K562 (cell line): ENCODE measurements around the gene BTN3A1. TPM values are rescaled to one million over a fixed set of nuclear protein-coding genes. Genes with fewer than 3 reads are reported as not detected.

Experiments used
- C11orf30 ChIP-seq: fragments of 450-650 bp; IDR thresholded peaks from 2 replicates; pipeline ENCODE4 v1.6.1; 2016; ENCODE audit warnings: low read depth, mild to moderate bottlenecking
- FOSL1 ChIP-seq: fragments of 200-800 bp; sonication (Bioruptor generic); conservative IDR thresholded peaks from 2 replicates; pipeline ENCODE4 v1.6.1; 2016; ENCODE audit warnings: missing genetic modification characterization, missing compliant biosample characterization
- PPARD ChIP-seq: fragments of 250-450 bp; sonication (Bioruptor Pico); IDR thresholded peaks from 2 replicates; pipeline ENCODE4 v1.8.0; 2022; ENCODE audit warnings: inconsistent platforms, mild to moderate bottlenecking, moderate library complexity
- ZNF324 ChIP-seq: fragments of 250-450 bp; sonication (Bioruptor Pico); IDR thresholded peaks from 2 replicates; pipeline ENCODE4 v1.4.0; 2020; ENCODE audit warnings: mild to moderate bottlenecking
- polyA plus RNA-seq, 8 experiments: library from polyadenylated mRNA; depleted of rRNA in 4 of 8; stranded (reverse) in 5 of 8; unstranded in 3 of 8; fragments of >200 nt; fragmentation: Nextera tagmentation in 2 of 8; fragmentation: Illumina TruSeq in 1 of 8; extraction: Ambion mirVana in 2 of 8; extraction: Trizol in 1 of 8; gene quantifications; 2 replicates each; pipeline versions ENCODE4 v1.2.1 to v1.2.3, GENCODE V29; 2011 to 2014; ENCODE audit warnings: inconsistent platforms in 1 of 8, missing spikeins in 1 of 8
- total RNA-seq, 7 experiments: library from RNA; depleted of rRNA in 6 of 7; stranded (reverse); fragments of >200 nt in 6 of 7; fragmentation: Illumina TruSeq in 2 of 7; extraction: Trizol in 2 of 7; gene quantifications; 2 replicates each; pipeline versions ENCODE4 v1.2.1 to v1.2.3, GENCODE V29; 2011 to 2021; ENCODE audit warnings: low replicate concordance in 1 of 7
- TF ChIP-seq, protein P1 (sequence below), 2 experiments: fragments of 450-650 bp in 1 of 2; IDR thresholded peaks; 2 replicates each; pipeline ENCODE4 v1.6.1; 2011 to 2017; ENCODE audit warnings: low read depth in 2 of 2, antibody characterized with exemption in 1 of 2, borderline replicate concordance in 1 of 2, low read length in 1 of 2, mild to moderate bottlenecking in 1 of 2, mixed read lengths in 1 of 2; ENCODE audit not compliant: control insufficient read depth in 1 of 2
- TF ChIP-seq, protein P2 (sequence below), 2 experiments: fragments of 450-650 bp; formaldehyde crosslinking in 1 of 2; IDR thresholded peaks; 2 replicates each; pipeline versions ENCODE4 v1.4.0 to v1.6.1; 2014 to 2020; ENCODE audit warnings: mild to moderate bottlenecking in 2 of 2, borderline replicate concordance in 1 of 2, low read depth in 1 of 2
- TF ChIP-seq, protein P3 (sequence below): sonication (generic); formaldehyde crosslinking; IDR thresholded peaks from 2 replicates; pipeline ENCODE4 v1.8.0; 2022; ENCODE audit warnings: mild to moderate bottlenecking, missing genetic modification reagents

Gene BTN3A1
- total and polyA plus RNA-seq, 9 of the 15 experiments (the other 6 are each of a cell fraction or from before 2014, with no cell fraction given) = 0.84 to 8.5 (median 3.9) TPM

DNA sequence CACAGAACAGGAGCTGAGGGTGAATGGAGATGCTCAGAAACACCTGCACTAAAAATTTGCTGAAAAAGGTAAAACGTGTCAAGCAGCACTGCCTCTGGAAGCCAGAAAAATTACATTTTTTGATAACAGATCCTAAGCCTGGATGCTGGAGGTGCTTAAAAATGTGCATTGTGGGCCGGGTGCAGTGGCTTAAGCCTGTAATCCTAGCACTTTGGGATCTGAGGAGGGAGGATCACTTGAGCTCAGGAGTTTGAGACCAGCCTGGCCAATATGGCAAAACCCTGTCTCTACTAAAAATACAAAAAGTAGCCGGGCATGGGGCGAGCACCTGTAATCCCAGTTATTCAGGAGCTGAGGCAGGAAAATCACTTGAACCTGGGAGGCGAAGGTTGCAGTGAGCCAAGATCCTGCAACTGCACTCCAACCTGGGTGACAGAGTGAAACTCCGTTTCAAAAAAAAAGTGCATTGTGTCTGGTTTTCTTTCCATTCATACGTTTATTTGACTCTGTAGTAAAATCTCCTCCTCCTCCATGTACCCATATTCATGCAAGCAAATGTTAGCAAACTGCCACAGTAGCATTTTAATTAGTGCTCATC lies 587 bp upstream of the BTN3A1 start (continued):
- TF ChIP-seq, protein P1, sequence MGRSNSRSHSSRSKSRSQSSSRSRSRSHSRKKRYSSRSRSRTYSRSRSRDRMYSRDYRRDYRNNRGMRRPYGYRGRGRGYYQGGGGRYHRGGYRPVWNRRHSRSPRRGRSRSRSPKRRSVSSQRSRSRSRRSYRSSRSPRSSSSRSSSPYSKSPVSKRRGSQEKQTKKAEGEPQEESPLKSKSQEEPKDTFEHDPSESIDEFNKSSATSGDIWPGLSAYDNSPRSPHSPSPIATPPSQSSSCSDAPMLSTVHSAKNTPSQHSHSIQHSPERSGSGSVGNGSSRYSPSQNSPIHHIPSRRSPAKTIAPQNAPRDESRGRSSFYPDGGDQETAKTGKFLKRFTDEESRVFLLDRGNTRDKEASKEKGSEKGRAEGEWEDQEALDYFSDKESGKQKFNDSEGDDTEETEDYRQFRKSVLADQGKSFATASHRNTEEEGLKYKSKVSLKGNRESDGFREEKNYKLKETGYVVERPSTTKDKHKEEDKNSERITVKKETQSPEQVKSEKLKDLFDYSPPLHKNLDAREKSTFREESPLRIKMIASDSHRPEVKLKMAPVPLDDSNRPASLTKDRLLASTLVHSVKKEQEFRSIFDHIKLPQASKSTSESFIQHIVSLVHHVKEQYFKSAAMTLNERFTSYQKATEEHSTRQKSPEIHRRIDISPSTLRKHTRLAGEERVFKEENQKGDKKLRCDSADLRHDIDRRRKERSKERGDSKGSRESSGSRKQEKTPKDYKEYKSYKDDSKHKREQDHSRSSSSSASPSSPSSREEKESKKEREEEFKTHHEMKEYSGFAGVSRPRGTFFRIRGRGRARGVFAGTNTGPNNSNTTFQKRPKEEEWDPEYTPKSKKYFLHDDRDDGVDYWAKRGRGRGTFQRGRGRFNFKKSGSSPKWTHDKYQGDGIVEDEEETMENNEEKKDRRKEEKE (IDR thresholded peaks at IDR 0.05; ENCODE audit: borderline replicate concordance in 1 of 2, control insufficient read depth in 1 of 2, low read depth in 2 of 2, low read length in 1 of 2) = no peak
- TF ChIP-seq ZNF324 (CRISPR knock-in tag) (peak; percentile 42; the same call in 1 of the 2 replicates), C11orf30 (peak; percentile 64; the same call in 1 of the 2 replicates), FOSL1 (tag) (no peak), PPARD (CRISPR knock-in tag) (no peak)
- TF ChIP-seq, protein P2, sequence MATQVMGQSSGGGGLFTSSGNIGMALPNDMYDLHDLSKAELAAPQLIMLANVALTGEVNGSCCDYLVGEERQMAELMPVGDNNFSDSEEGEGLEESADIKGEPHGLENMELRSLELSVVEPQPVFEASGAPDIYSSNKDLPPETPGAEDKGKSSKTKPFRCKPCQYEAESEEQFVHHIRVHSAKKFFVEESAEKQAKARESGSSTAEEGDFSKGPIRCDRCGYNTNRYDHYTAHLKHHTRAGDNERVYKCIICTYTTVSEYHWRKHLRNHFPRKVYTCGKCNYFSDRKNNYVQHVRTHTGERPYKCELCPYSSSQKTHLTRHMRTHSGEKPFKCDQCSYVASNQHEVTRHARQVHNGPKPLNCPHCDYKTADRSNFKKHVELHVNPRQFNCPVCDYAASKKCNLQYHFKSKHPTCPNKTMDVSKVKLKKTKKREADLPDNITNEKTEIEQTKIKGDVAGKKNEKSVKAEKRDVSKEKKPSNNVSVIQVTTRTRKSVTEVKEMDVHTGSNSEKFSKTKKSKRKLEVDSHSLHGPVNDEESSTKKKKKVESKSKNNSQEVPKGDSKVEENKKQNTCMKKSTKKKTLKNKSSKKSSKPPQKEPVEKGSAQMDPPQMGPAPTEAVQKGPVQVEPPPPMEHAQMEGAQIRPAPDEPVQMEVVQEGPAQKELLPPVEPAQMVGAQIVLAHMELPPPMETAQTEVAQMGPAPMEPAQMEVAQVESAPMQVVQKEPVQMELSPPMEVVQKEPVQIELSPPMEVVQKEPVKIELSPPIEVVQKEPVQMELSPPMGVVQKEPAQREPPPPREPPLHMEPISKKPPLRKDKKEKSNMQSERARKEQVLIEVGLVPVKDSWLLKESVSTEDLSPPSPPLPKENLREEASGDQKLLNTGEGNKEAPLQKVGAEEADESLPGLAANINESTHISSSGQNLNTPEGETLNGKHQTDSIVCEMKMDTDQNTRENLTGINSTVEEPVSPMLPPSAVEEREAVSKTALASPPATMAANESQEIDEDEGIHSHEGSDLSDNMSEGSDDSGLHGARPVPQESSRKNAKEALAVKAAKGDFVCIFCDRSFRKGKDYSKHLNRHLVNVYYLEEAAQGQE (IDR thresholded peaks at IDR 0.05; ENCODE audit: borderline replicate concordance) = no peak
- TF ChIP-seq, protein P2 (CRISPR knock-in tag; IDR thresholded peaks at IDR 0.05; ENCODE audit: low read depth) = no peak
- TF ChIP-seq, protein P3, sequence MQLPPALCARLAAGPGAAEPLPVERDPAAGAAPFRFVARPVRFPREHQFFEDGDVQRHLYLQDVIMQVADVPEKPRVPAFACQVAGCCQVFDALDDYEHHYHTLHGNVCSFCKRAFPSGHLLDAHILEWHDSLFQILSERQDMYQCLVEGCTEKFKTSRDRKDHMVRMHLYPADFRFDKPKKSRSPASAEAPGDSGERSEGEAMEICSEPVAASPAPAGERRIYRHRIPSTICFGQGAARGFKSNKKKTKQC = no peak
